Measurements from ENCODE around the gene SMC6. TPM values are rescaled to one million over a fixed set of nuclear protein-coding genes. Genes with fewer than 3 reads are reported as not detected.

Gene SMC6
- total RNA-seq, 1 experiment from 2014 or later, result 46.7 TPM

DNA sequence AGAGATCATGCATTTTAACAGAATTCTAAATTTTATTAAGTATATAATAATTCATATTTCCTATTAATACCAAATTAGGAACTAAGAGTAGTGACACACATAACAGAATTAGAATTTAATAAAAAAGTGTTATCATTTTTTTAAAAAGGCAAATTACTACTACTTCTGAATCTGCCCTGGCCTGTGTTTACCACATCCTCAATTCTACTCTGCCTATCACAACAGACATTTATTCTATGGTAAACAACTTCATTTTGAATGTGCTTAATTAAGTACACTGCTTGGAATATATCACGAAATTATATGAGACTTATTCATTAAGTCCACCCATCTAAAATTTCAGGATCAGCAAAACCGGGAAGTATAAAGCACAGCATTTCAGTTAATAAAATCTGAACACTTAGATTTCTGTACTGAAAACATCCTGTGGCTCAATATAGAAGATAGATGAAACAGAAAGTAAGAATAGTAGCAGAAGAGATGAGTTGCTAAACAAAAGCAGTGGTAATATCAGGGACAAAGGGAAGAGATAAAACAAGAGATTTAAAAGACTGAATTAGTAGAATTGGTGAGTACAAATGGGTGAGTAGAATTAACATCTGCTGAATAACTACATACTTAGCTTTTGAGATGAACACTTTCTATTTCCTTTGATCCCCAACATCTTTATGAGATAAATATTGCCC lies 3.7 kb downstream of the SMC6 start:
- Mint-ChIP-seq H3K9me3 (no peaks in the 10 kb centered on the region), H3K36me3 (peaks cover 7% of the 10 kb centered on the region), H3K27me3 (ENCODE audit: low read depth) (no peaks in the 10 kb centered on the region), H3K4me1 (peaks cover 50% of the 10 kb centered on the region), H3K27ac (peak overlapping the region; percentile 53), H3K4me3 (no peak overlapping the region)
- ChIA-PET CTCF (no interaction called here), POLR2A (no interaction called here)
- DNase-seq (ENCODE audit: low spot score), result no peak
- TF ChIP-seq TEAD1 (CRISPR knock-in tag; IDR thresholded peaks at IDR 0.05) (no peak), MXD4 (CRISPR knock-in tag; IDR thresholded peaks at IDR 0.05; ENCODE audit: borderline replicate concordance) (no peak), JUN (CRISPR knock-in tag; IDR thresholded peaks at IDR 0.05) (no peak), NR3C1 (CRISPR knock-in tag; conservative IDR thresholded peaks at IDR 0.05; ENCODE audit: low read depth) (no peak), FOXJ3 (CRISPR knock-in tag; IDR thresholded peaks at IDR 0.05; ENCODE audit: borderline replicate concordance) (no peak), GRHL2 (CRISPR knock-in tag; IDR thresholded peaks at IDR 0.05; ENCODE audit: insufficient replicate concordance, severe bottlenecking) (no peak), ZNF416 (CRISPR knock-in tag; IDR thresholded peaks at IDR 0.05) (no peak)
- TF ChIP-seq, protein P1, sequence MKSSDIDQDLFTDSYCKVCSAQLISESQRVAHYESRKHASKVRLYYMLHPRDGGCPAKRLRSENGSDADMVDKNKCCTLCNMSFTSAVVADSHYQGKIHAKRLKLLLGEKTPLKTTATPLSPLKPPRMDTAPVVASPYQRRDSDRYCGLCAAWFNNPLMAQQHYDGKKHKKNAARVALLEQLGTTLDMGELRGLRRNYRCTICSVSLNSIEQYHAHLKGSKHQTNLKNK (CRISPR knock-in tag; IDR thresholded peaks at IDR 0.05), result no peak
- TF ChIP-seq, protein P2, sequence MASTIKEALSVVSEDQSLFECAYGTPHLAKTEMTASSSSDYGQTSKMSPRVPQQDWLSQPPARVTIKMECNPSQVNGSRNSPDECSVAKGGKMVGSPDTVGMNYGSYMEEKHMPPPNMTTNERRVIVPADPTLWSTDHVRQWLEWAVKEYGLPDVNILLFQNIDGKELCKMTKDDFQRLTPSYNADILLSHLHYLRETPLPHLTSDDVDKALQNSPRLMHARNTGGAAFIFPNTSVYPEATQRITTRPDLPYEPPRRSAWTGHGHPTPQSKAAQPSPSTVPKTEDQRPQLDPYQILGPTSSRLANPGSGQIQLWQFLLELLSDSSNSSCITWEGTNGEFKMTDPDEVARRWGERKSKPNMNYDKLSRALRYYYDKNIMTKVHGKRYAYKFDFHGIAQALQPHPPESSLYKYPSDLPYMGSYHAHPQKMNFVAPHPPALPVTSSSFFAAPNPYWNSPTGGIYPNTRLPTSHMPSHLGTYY (CRISPR knock-in tag; IDR thresholded peaks at IDR 0.05), result no peak
- ATAC-seq, result no peak

GRCh38 chr2:17748745-17749144 lies 4.9 kb downstream of the SMC6 start:
- no peak for ATAC-seq
- peaks cover 19% of the 10 kb centered on the region for H3K36me3 Mint-ChIP-seq
- CTCF ChIA-PET, result no interaction called here

DNA sequence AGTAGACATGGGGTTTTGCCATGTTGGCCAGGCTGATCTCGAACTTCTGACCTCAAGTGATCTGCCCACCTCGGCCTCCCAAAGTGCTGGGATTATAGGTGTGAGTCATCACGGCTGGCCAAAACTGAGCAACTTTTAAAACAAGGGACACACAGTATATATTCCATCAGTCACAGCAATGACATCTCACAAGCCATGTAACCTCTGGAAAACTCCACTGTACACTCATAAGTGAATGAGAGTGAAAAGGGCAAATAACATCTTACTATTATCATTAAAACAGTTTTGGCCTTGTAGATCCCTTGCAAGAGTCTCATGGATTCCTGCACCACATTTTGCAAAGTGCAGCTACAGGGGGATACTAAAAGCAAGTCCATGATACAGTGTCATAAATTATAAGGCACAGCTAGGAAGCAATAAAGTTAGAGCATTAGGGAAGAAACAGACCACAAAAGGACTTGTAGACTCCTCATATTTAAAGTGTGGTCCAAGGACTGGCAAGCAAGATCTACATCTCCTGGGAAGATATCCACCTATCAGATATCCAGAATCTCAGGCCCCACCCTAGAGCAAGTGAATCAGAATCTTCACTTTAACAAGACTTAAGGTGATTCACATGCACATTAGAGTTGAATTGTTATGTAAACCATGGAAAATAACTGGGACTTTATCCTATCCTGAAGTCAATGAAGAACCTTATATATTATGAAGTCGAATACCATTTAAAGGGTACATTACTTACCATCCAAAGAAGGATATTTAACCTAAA lies 5.7 kb downstream of the SMC6 start:
- DNase-seq (ENCODE audit: low spot score) (no peak), ATAC-seq (peak; percentile 93)
- Mint-ChIP-seq H3K27ac (peak overlapping the region; percentile 55), H3K36me3 (peaks cover 23% of the 10 kb centered on the region), H3K27me3 (ENCODE audit: low read depth) (no peaks in the 10 kb centered on the region), H3K4me3 (peak overlapping the region; percentile 7), H3K4me1 (peaks cover 46% of the 10 kb centered on the region), H3K9me3 (no peaks in the 10 kb centered on the region)
- POLR2A ChIA-PET, result no interaction called here
- CTCF ChIA-PET, result no interaction called here
- TF ChIP-seq, protein P3, sequence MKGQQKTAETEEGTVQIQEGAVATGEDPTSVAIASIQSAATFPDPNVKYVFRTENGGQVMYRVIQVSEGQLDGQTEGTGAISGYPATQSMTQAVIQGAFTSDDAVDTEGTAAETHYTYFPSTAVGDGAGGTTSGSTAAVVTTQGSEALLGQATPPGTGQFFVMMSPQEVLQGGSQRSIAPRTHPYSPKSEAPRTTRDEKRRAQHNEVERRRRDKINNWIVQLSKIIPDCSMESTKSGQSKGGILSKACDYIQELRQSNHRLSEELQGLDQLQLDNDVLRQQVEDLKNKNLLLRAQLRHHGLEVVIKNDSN (CRISPR knock-in tag; IDR thresholded peaks at IDR 0.05), result no peak
- peak; percentile 70 for TF ChIP-seq PRDM15 (CRISPR knock-in tag; IDR thresholded peaks at IDR 0.05)
- no peak for TF ChIP-seq MXD4 (CRISPR knock-in tag; IDR thresholded peaks at IDR 0.05; ENCODE audit: borderline replicate concordance)
- TF ChIP-seq TEAD1 (CRISPR knock-in tag; IDR thresholded peaks at IDR 0.05), result peak; percentile 41; the same call in 1 of the 2 replicates

More at GRCh38 chr2:17748745-17749144, 4.9 kb downstream of the SMC6 start:
- POLR2A ChIA-PET, result no interaction called here
- H3K4me1 Mint-ChIP-seq, result peaks cover 47% of the 10 kb centered on the region
- no peaks in the 10 kb centered on the region for H3K9me3 Mint-ChIP-seq
- H3K4me3 Mint-ChIP-seq, result peak overlapping the region; percentile 26
- H3K27me3 Mint-ChIP-seq (ENCODE audit: low read depth), result no peaks in the 10 kb centered on the region
- TF ChIP-seq TP53 (CRISPR knock-in tag; IDR thresholded peaks at IDR 0.05) (no peak), CREB1 (CRISPR knock-in tag; IDR thresholded peaks at IDR 0.05) (no peak), ZNF232 (CRISPR knock-in tag; IDR thresholded peaks at IDR 0.05) (no peak), GTF2I (CRISPR knock-in tag; conservative IDR thresholded peaks at IDR 0.05) (no peak), GABPB1 (CRISPR knock-in tag; IDR thresholded peaks at IDR 0.05) (no peak), ATF1 (CRISPR knock-in tag; IDR thresholded peaks at IDR 0.05) (no peak)
- TF ChIP-seq, protein P4, sequence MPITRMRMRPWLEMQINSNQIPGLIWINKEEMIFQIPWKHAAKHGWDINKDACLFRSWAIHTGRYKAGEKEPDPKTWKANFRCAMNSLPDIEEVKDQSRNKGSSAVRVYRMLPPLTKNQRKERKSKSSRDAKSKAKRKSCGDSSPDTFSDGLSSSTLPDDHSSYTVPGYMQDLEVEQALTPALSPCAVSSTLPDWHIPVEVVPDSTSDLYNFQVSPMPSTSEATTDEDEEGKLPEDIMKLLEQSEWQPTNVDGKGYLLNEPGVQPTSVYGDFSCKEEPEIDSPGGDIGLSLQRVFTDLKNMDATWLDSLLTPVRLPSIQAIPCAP (CRISPR knock-in tag; IDR thresholded peaks at IDR 0.05), result no peak
- no peak for DNase-seq (ENCODE audit: low spot score)
- H3K27ac Mint-ChIP-seq, result peak overlapping the region; percentile 53; the same call in 1 of the 2 replicates
